CD1c-positive myeloid dendritic cell (primary cell): ENCODE results near the gene PLXNA4.

ENCODE experiments used
- DNase-seq: peaks from one replicate; pipeline ENCODE4 v3.0.0-alpha.2; 2016; ENCODE audit errors: extremely low spot score

The PLXNA4 gene

DNA sequence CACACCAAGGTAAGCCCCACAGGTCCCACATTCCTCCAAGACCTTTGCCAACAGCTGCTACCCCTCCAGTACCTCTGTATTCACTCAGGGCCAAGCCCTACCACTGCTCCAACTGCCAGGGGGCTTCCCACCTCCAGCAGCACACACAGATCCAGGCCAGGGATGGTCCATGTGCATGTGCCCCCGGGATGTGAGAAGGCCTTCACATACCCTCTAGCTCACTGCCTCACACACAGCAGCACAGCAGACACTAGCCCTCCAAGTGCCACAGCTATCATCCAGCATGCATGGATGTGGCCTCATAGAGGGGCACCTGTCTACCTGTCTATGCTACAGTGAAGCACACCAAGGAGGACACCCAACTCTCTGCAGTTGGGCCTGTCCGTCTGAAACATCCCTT is 488.8 kb downstream of the PLXNA4 start:
- no peak for DNase-seq

DNA sequence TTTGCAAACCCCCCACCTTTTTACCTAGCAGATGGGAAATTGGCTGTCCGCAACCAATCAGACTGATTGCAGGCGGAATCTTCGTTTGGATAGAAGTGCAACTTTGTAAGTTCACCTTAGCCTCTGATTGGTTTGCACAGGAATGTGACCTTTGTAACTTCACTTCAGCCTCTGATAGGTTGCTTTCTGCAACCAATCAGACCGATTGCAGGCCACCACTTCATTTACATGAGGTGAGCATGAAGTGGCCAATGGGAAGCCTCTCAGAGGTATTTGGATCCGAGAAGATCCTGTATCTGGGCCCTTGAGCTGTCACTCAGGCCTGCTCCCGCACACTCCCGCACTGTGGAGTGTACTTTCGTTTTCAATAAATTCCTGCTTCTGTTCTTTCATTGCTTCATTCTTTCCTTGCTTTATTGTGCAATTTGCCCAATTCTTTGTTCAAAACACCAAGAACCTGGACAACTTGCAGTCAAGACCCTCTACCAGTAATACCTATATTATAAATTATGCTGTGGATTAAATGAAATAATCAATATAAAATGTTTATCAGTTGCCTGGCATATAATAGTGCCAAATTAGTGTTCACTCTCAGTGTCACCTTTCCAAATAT is 491.4 kb downstream of the PLXNA4 start:
- no peak for DNase-seq

DNA sequence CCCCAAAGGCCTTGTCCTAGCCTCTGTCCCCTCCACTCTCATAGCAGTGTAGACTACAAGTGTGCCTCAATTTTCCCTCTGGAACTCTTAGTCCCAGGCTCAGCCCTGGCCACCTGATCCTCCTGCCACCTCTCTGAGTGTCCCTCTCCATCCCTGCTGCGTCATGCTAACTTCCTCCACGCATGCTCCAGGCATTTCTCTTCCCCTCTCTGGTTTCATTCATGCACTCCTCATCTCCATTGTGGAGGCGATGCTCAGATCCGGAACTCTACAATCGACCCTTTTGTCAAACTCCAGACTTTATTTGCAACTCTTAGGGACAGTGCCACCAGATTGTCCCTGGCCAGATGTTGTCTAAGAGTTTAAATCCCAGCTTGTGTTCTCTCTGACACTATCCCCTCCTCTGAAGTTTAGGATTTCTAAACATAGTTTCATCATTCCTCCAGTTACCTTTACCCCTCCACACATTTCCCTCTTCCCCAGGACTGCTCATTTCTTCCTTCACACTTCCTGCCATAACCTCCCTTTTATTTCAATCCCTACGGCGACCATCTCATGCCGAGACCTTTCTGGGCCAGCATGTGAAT is 492.6 kb downstream of the PLXNA4 start:
- DNase-seq = no peak

GRCh38 chr7:132083126-132083525 is 493.1 kb downstream of the PLXNA4 start:
- no peak for DNase-seq

DNA sequence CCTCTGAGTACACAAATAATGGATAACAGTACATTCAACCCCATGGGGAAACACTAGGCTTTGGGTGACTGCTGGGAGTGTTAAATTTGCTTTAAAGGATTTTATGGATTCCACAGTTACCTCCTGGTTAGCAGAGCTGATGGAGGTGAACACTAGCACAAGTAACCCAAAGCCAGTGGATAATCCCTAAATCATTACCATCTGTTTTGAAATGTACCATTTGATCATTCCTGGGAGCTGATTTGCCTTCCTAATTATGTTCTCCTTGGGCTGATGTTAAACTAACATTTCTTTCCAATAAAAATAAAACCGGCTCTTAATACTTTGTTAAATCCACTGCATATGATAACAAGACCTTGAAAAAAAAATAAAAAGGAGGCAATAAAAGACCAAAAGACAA is 493.9 kb downstream of the PLXNA4 start:
- no peak for DNase-seq

- no peak for DNase-seq
Measured at GRCh38 chr7:132081686-132082085, 494.6 kb downstream of the PLXNA4 start.

- DNase-seq = no peak
Measured at GRCh38 chr7:132080967-132081668, 495.2 kb downstream of the PLXNA4 start.

DNA sequence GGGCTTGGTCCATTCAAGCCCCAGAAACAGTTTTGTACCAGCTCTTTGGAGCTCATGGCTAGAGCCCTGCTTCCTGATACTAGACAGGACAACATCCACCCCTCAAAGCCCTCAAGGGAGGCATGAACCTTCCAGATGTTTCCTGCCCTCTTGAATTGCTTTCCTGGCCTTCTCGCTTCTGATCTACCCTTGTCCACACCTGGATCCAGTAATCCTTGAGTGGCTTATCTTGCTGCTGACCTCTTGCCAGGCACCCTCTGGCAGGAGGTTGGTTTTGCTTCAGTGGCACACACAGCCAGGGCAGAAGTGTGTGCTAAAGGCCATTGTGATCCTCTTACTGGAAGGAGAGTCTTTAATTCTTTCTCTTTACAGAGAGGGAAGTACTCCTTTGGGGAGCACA is 495.8 kb downstream of the PLXNA4 start:
- DNase-seq = no peak

GRCh38 chr7:132078891-132079735 is 497.2 kb downstream of the PLXNA4 start:
- no peak for DNase-seq

DNA sequence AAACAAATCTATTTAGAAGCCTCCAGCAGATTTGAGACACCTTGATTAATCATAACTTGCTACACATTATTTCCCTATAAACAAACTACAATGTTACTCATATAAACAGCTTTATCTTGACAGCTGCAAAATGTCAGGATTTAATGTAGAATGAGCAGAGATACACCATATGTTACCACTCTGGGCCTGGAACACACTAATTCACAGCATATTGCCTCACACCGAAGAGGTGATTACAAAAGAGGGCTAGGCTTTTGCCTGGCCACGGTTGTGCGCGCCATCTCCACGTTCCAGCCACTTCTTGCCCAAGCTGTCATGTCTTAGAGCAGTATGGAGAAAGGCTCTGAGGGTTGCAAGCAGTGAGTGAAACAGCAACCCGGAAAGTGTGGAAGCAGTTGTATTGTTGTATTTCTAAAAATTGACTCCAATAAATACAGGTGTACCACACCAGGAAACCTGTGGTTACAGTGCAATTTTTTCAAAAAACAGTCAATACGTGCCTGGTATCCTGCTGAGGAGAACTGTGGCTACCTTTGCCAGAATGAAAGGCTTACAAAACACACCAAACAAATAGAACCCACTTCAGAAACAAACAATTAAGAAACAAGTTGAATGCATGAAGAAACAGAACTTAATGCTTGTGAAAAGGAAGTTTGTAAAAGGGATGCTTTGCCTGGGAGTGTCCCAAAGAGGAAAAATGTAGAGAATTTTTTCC is 498.1 kb downstream of the PLXNA4 start:
- DNase-seq = no peak

DNA sequence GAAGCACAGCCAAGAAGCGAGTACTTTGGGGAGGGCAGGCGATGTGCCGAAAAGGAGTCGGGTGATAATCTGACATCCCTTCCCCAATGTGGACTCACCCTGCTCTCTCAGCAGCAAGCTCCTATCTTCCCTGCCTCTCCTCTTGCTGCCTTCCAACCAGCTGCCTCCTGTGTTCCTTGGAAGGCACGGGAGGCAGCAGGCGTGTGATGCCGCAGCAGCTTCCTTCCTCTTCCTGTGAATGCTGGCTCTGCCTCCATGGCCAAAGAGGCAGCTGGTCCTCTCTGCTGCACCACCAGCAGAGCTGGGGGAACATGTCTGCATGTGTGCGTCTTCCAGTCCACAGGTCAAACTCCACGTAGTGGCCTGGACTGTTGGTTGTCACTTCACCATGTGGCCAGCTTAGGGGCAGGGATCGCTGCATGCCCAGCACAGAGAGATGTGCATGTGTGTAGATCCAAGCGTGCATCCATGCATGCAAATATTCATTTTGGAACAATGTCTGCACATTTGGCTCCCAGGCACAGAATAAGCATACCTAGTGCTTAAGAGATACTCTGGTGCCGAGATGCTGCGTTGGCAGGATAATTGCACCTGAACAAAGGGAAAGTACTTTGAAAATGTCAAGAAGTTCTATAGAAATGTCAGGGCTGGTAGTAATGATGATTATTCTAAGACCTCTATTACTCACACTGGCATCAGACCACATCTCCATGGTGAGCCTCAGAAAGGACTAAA is 499.8 kb downstream of the PLXNA4 start:
- DNase-seq = no peak

DNA sequence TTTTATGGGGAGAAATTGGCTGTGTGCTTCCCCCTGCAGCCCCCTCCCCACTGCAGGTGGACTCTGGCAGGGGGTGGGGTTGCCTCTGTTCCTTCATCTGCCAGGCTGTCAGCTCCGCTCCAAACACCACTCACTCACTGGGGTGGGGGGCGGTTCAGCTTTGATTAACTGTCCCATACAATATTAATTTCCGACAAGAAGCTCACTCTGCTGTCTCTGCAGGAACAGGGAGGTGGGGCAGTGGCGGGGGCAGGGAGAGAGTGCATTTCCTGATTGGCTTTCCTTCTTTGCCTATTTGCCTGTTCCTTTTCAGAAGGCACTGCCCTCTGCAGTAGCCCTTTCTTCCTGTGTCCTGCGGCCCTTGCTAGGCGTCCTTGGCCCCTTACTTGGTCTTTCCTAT is 500.8 kb downstream of the PLXNA4 start:
- DNase-seq = no peak

GRCh38 chr7:132073920-132074589 is 502.2 kb downstream of the PLXNA4 start:
- DNase-seq = no peak
